AG04450 (cell line): Measurements from ENCODE around the gene TYR. TPM values are rescaled to one million over a fixed set of nuclear protein-coding genes. Genes with fewer than 3 reads are reported as not detected.

Experiments used
- CTCF ChIA-PET: fragments of 300-600, 350-600 bp; formaldehyde crosslinking; extraction: SDS; loops from one replicate; lab custom pipeline; 2022; ENCODE audit warnings: antibody characterized with exemption, inconsistent platforms; lab: Charles Lee
- POLR2A ChIA-PET: fragments of 350-600 bp; formaldehyde crosslinking; extraction: SDS; loops from one replicate; lab custom pipeline; 2021; ENCODE audit warnings: antibody characterized with exemption, inconsistent platforms; lab: Yijun Ruan, JAX
- DNase-seq: peaks from one replicate; pipeline ENCODE4 v3.0.0-alpha.2; 2011; ENCODE audit warnings: low read depth, low spot score
- H3K27ac ChIP-seq: one replicate; pipeline ENCODE4 v1.5.1; 2012; ENCODE audit warnings: low read depth, low read length, control low read depth
- H3K27me3 ChIP-seq: one replicate; pipeline ENCODE4 v1.6.0; 2012; ENCODE audit warnings: low read length; ENCODE audit not compliant: control insufficient read depth, insufficient read depth
- H3K4me3 ChIP-seq: 2 replicates; pipeline ENCODE4 v1.5.1; 2011; ENCODE audit warnings: mild to moderate bottlenecking, low read depth, low read length, control low read depth
- H3K9me3 ChIP-seq: 2 replicates; pipeline ENCODE4 v1.5.1; 2012; ENCODE audit warnings: low read length; ENCODE audit not compliant: control insufficient read depth, insufficient read depth
- polyA plus RNA-seq: library from polyadenylated mRNA; depleted of rRNA; stranded (reverse); fragments of >200 nt; gene quantifications from 2 replicates; pipeline ENCODE4 v1.2.3, GENCODE V29; 2011
- TF ChIP-seq, protein P1 (sequence below): IDR thresholded peaks from 2 replicates; pipeline ENCODE4 v1.5.1; 2011; ENCODE audit warnings: low read depth, low read length, control low read depth, inconsistent platforms

Gene TYR
- polyA plus RNA-seq, 1 experiment: not detected

- no peak overlapping the region for H3K27ac ChIP-seq
- ChIA-PET POLR2A (no interaction called here), CTCF (no interaction called here)
- H3K9me3 ChIP-seq: no peaks in the 10 kb centered on the region
- no peaks in the 10 kb centered on the region for H3K27me3 ChIP-seq
- H3K4me3 ChIP-seq: no peak overlapping the region
- no peak for DNase-seq
- TF ChIP-seq, protein P1, sequence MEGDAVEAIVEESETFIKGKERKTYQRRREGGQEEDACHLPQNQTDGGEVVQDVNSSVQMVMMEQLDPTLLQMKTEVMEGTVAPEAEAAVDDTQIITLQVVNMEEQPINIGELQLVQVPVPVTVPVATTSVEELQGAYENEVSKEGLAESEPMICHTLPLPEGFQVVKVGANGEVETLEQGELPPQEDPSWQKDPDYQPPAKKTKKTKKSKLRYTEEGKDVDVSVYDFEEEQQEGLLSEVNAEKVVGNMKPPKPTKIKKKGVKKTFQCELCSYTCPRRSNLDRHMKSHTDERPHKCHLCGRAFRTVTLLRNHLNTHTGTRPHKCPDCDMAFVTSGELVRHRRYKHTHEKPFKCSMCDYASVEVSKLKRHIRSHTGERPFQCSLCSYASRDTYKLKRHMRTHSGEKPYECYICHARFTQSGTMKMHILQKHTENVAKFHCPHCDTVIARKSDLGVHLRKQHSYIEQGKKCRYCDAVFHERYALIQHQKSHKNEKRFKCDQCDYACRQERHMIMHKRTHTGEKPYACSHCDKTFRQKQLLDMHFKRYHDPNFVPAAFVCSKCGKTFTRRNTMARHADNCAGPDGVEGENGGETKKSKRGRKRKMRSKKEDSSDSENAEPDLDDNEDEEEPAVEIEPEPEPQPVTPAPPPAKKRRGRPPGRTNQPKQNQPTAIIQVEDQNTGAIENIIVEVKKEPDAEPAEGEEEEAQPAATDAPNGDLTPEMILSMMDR: no peak
Observed at GRCh38 chr11:89182773-89183518, 5.3 kb downstream of the TYR start.

- ChIA-PET CTCF (no interaction called here), POLR2A (no interaction called here)
- H3K27me3 ChIP-seq: no peaks in the 10 kb centered on the region
- no peaks in the 10 kb centered on the region for H3K9me3 ChIP-seq
- TF ChIP-seq, protein P1: no peak
- H3K4me3 ChIP-seq: no peak overlapping the region
- DNase-seq: no peak
- H3K27ac ChIP-seq: no peak overlapping the region
Observed at GRCh38 chr11:89184021-89184420, 6.3 kb downstream of the TYR start.

DNA sequence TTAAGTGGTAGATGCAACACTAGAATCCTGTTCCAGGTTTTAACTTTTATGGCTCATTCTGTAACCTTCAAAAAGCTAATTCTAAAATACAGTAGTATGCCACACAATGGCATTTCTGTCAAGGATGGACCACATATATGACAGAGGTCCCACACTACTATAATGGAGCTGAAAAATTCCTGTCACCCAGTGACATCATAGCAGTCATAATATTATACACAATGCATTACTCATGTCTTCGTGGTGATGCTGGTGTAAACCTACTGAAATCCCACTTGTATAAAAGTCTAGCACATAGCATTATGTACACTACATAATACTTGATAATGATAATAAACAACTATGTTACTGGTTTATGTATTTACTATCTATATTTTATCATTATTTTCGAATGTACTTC is 12.1 kb downstream of the TYR start:
- Histone ChIP-seq H3K27ac (no peak overlapping the region), H3K4me3 (no peak overlapping the region), H3K9me3 (no peaks in the 10 kb centered on the region), H3K27me3 (no peaks in the 10 kb centered on the region)
- ChIA-PET POLR2A (no interaction called here), CTCF (no interaction called here)
- DNase-seq: no peak
- TF ChIP-seq, protein P1: no peak

GRCh38 chr11:89201138-89201537 is 23.5 kb downstream of the TYR start:
- ChIA-PET CTCF (no interaction called here), POLR2A (no interaction called here)
- no peak for DNase-seq
- Histone ChIP-seq H3K4me3 (no peak overlapping the region), H3K9me3 (no peaks in the 10 kb centered on the region), H3K27ac (no peak overlapping the region), H3K27me3 (no peaks in the 10 kb centered on the region)
- TF ChIP-seq, protein P1: no peak

- Histone ChIP-seq H3K27ac (no peak overlapping the region), H3K4me3 (no peak overlapping the region), H3K27me3 (no peaks in the 10 kb centered on the region), H3K9me3 (no peaks in the 10 kb centered on the region)
- ChIA-PET POLR2A (no interaction called here), CTCF (no interaction called here)
- DNase-seq: no peak
- TF ChIP-seq, protein P1: no peak
Observed at GRCh38 chr11:89203814-89204213, 26.1 kb downstream of the TYR start.
